Measurements from ENCODE around the gene GPS1. TPM values are rescaled to one million over a fixed set of nuclear protein-coding genes. Genes with fewer than 3 reads are reported as not detected.

Gene GPS1
- total and polyA plus RNA-seq, 2 experiments from 2014 or later: 136 to 242 TPM

DNA sequence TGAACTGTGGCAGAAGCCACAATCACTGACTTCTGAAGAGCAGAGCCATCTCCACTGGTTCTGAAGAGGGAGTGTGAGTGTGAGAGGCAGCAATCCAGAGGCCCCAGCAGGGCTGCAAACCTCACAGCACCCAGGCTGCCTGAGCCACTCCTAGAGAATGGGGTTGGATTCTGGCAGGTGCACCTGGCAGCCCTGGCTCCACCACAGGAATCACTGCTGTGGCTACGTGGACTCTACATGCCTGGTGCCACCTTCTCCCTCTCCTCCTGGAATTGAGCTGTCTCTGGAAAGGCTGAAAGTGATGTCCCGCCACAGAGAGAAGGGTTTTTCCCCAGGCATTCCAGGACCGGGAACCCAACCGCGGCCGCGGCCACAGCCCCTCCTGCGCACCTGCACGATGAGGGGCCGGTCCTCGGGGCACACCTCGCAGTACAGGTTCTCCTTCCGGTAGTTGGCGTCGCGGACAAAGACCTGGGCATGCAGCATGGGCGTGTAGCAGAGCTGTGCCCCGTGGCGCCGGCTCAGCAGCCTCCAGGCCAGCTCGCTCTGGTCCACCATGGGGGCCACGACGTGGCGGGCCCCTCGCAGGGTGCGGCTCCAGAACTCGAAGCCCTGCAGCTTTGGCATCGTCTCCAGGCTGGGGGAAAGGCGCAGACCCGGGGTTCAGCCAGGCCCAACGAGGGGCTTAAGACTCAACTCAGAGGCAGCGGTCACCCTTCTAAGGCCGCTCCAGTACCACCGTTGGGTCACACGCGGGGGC, 12.9 kb downstream of the GPS1 start:
- Mint-ChIP-seq H3K36me3 (ENCODE audit: low read depth) (peaks cover 4% of the 10 kb centered on the region), H3K4me1 (peaks cover 4% of the 10 kb centered on the region; the same call in 2 of the 3 replicates), H3K9me3 (no peaks in the 10 kb centered on the region), H3K27me3 (ENCODE audit: insufficient read depth, low read depth, poor library complexity) (peaks cover 5% of the 10 kb centered on the region), H3K4me3 (peak overlapping the region; percentile 72), H3K27ac (no peak overlapping the region)
- no peak overlapping the region for H3K27ac ChIP-seq (ENCODE audit: low read depth)
- ATAC-seq (peak; percentile 23), DNase-seq (ENCODE audit: low spot score) (peak; percentile 24)
- H3K4me3 ChIP-seq: peak overlapping the region; percentile 77
- H3K79me2 ChIP-seq (replicated peaks; ENCODE audit: insufficient read depth): no peaks in the 10 kb centered on the region
- H2AFZ ChIP-seq: no peak overlapping the region
- H3K9me2 ChIP-seq (ENCODE audit: insufficient read depth): no peaks in the 10 kb centered on the region
- H3K4me1 ChIP-seq (ENCODE audit: insufficient read depth): no peaks in the 10 kb centered on the region
- H3K4me2 ChIP-seq: peak overlapping the region; percentile 88
- TF ChIP-seq CREB1 (CRISPR knock-in tag; IDR thresholded peaks at IDR 0.05; ENCODE audit: low read depth) (no peak), ZNF462 (CRISPR knock-in tag; IDR thresholded peaks at IDR 0.05) (no peak), ZNF331 (CRISPR knock-in tag; IDR thresholded peaks at IDR 0.05; ENCODE audit: low read depth) (no peak), ZNF114 (CRISPR knock-in tag; IDR thresholded peaks at IDR 0.05) (no peak), POLR2AphosphoS5 (IDR thresholded peaks at IDR 0.05; ENCODE audit: low read depth) (no peak), EZH2 (IDR thresholded peaks at IDR 0.05; ENCODE audit: low read depth, unreplicated experiment) (no peak), EZH2phosphoT487 (IDR thresholded peaks at IDR 0.05; ENCODE audit: unreplicated experiment) (no peak), STAT1 (IDR thresholded peaks at IDR 0.05; ENCODE audit: unreplicated experiment) (no peak), NANOG (IDR thresholded peaks at IDR 0.05; ENCODE audit: borderline replicate concordance) (no peak), REST (IDR thresholded peaks at IDR 0.05; ENCODE audit: unreplicated experiment) (no peak)
- TF ChIP-seq, protein P1, sequence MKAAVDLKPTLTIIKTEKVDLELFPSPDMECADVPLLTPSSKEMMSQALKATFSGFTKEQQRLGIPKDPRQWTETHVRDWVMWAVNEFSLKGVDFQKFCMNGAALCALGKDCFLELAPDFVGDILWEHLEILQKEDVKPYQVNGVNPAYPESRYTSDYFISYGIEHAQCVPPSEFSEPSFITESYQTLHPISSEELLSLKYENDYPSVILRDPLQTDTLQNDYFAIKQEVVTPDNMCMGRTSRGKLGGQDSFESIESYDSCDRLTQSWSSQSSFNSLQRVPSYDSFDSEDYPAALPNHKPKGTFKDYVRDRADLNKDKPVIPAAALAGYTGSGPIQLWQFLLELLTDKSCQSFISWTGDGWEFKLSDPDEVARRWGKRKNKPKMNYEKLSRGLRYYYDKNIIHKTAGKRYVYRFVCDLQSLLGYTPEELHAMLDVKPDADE (IDR thresholded peaks at IDR 0.05): no peak
- TF ChIP-seq, protein P2, sequence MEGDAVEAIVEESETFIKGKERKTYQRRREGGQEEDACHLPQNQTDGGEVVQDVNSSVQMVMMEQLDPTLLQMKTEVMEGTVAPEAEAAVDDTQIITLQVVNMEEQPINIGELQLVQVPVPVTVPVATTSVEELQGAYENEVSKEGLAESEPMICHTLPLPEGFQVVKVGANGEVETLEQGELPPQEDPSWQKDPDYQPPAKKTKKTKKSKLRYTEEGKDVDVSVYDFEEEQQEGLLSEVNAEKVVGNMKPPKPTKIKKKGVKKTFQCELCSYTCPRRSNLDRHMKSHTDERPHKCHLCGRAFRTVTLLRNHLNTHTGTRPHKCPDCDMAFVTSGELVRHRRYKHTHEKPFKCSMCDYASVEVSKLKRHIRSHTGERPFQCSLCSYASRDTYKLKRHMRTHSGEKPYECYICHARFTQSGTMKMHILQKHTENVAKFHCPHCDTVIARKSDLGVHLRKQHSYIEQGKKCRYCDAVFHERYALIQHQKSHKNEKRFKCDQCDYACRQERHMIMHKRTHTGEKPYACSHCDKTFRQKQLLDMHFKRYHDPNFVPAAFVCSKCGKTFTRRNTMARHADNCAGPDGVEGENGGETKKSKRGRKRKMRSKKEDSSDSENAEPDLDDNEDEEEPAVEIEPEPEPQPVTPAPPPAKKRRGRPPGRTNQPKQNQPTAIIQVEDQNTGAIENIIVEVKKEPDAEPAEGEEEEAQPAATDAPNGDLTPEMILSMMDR (conservative IDR thresholded peaks at IDR 0.05; ENCODE audit: low read depth in 2 of 2): no peak
- H3K36me3 ChIP-seq (ENCODE audit: insufficient read depth): no peaks in the 10 kb centered on the region
- no peaks in the 10 kb centered on the region for H3K27me3 ChIP-seq (ENCODE audit: insufficient read depth)
- H4K20me1 ChIP-seq (replicated peaks; ENCODE audit: insufficient read depth): no peaks in the 10 kb centered on the region
- peaks cover 7% of the 10 kb centered on the region; the same call in 1 of the 2 replicates for H3F3A ChIP-seq (replicated peaks; ENCODE audit: low read depth)
